GM23338 (cell line): ENCODE results near the gene MYH3.

ENCODE experiments used
- EZH2 ChIP-seq: fragments of 200-600 bp; sonication (generic); IDR thresholded peaks from one replicate; pipeline ENCODE4 v1.8.0; 2017; ENCODE audit warnings: antibody characterized with exemption, mild to moderate bottlenecking, low read depth; ENCODE audit not compliant: unreplicated experiment
- EZH2phosphoT487 ChIP-seq: fragments of 200-600 bp; sonication (generic); IDR thresholded peaks from one replicate; pipeline ENCODE4 v1.8.1; 2018; ENCODE audit warnings: antibody characterized with exemption; ENCODE audit not compliant: unreplicated experiment
- POLR2AphosphoS5 ChIP-seq: IDR thresholded peaks from 2 replicates; pipeline ENCODE4 v1.6.1; 2016; ENCODE audit warnings: antibody characterized with exemption, low read depth
- TF ChIP-seq, protein P1 (sequence below), 2 experiments: fragments of 200-600 bp in 1 of 2; sonication (generic) in 1 of 2; conservative IDR thresholded peaks; 2 replicates each; pipeline versions ENCODE4 v1.5.1 to v1.6.1; 2016 to 2017; ENCODE audit warnings: antibody characterized with exemption in 2 of 2, low read depth in 2 of 2, mild to moderate bottlenecking in 2 of 2, moderate library complexity in 1 of 2

DNA sequence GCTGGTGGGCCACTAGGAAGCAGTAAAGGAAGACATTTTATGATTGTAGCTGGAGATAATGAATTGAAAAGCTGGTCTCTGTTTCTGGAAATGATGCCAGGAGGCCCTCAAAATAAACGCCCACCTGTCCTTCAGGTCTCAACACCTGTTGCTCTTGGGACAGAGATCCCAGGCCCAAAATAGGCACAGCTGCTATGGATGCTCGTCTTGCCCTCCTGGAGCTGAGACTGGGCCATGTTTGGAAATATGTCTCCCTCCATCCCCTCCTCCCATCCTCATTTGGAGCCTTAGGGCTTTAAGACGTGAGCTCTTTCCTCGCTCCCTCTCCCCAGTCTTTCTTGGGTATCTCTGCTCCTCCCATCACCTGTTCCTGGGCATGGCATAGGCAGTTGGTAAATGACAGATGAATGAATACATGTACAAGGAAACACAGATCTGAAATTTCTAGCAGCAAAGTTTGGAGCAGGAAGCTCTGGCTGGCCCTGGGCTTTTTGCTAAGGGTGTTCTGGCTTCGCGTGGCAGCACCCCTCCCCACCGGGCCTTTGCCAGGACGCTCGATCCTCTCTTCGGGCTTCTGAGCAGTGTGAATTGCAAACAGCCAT is 33.3 kb downstream of the MYH3 start:
- TF ChIP-seq POLR2AphosphoS5, result no peak
- TF ChIP-seq EZH2phosphoT487, result no peak
- TF ChIP-seq, protein P1, sequence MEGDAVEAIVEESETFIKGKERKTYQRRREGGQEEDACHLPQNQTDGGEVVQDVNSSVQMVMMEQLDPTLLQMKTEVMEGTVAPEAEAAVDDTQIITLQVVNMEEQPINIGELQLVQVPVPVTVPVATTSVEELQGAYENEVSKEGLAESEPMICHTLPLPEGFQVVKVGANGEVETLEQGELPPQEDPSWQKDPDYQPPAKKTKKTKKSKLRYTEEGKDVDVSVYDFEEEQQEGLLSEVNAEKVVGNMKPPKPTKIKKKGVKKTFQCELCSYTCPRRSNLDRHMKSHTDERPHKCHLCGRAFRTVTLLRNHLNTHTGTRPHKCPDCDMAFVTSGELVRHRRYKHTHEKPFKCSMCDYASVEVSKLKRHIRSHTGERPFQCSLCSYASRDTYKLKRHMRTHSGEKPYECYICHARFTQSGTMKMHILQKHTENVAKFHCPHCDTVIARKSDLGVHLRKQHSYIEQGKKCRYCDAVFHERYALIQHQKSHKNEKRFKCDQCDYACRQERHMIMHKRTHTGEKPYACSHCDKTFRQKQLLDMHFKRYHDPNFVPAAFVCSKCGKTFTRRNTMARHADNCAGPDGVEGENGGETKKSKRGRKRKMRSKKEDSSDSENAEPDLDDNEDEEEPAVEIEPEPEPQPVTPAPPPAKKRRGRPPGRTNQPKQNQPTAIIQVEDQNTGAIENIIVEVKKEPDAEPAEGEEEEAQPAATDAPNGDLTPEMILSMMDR (conservative IDR thresholded peaks at IDR 0.05; ENCODE audit: low read depth in 2 of 2), result no peak
- no peak for TF ChIP-seq EZH2
